GM15510 (cell line): ENCODE measurements around the gene FGF18.

Experiments
- POLR2A ChIP-seq: IDR thresholded peaks from 3 replicates; pipeline ENCODE4 v1.6.1; 2011; ENCODE audit warnings: borderline replicate concordance; ENCODE audit not compliant: insufficient read length; ENCODE audit errors: extremely low read depth

The FGF18 gene

DNA sequence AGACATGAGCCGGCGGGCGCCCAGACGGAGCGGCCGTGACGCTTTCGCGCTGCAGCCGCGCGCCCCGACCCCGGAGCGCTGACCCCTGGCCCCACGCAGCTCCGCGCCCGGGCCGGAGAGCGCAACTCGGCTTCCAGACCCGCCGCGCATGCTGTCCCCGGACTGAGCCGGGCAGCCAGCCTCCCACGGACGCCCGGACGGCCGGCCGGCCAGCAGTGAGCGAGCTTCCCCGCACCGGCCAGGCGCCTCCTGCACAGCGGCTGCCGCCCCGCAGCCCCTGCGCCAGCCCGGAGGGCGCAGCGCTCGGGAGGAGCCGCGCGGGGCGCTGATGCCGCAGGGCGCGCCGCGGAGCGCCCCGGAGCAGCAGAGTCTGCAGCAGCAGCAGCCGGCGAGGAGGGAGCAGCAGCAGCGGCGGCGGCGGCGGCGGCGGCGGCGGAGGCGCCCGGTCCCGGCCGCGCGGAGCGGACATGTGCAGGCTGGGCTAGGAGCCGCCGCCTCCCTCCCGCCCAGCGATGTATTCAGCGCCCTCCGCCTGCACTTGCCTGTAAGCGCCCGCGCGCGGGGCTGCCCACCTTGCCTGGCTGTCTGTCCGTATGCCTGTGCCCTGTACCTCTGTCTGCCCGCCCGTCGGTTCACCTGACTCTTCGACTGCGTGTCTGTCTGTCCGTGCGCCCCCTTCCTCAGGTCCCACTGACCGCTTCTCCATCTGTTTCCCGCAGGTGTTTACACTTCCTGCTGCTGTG, 412 bp downstream of the FGF18 start:
- TF ChIP-seq POLR2A: no peak

DNA sequence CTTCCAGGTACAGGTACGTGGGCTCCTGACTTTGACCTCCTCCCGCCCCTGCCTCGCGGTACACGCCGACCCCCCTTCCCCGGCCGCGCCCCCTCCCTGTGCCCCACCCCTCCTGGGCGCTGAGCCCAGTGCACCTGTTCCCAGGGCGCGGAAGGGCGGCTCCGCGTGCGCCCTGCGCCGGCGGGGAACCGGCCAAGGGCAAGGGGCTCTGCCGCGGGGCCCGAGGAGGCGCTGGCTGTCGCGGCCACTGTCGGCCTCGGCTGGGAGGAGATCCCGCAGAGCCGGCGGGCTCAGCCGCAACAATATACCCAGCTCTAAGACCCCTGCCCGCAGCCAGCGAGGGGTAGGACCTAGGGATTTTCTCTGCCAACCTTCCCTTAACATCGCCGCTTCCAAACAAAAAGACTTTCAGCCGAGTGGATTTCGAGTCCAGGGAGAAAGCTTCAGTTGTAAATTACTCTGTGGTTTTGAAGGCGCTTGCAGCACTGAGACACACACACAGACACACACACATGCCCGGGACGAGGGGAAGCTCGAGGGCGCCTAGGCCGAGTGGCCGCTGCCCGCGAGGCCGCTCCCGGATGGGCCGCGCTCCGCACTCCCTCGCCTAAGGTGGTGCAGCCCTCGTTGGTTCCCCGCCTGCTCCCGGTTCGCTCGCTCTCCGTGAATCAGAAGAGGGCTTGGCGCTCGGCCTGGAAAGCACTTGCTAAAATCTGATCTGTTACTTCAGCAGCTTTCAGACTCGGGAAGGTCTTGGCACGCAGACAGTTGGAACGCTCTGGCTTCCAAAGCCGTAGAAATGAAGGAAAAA, 1.2 kb downstream of the FGF18 start:
- no peak for TF ChIP-seq POLR2A

DNA sequence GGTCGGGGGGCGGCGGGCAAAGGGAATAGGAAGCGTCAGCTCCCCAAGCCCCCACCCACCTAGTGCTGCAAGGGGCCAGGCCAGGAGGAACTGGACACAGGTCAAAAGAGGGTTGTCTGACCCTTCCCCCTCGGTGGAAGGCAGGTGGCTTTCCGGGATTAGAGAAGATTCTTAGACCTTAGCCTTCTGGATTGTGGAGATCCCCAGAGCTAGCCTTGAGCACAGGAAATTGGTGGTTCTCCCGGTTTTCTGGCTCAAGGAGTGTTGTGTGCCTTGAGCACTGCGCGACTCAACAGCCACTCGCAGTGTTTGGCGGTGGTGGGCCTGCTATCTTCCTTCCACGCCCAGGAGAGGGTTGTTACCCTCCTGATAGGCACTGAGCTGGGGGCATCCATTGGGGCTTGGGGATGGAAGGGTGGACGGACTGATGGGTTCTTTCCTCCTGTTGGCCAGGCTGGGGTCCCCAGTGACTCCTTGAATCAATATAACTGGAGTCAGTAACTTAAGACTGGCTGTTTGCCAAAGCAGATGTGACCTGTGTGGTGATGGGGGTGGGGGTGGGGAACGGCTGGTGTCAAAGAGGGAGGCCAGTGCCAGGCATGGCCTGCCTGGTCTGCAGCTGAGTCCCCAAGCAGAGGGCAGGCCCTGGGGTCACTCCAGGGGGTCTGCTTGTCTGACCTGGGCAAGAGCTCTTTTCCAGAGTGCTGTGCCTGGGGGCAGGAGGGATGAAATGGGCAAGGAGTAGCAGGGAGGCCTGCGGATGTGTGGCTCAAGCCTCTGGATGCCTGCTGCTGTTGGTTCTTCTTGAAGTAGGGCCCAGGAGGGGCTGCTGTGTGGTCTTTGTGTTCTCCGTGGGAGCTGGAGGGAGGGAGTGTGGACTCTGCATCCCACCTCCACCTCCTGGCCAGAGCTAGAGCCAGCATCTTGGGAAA, 2.1 kb downstream of the FGF18 start:
- no peak for TF ChIP-seq POLR2A

DNA sequence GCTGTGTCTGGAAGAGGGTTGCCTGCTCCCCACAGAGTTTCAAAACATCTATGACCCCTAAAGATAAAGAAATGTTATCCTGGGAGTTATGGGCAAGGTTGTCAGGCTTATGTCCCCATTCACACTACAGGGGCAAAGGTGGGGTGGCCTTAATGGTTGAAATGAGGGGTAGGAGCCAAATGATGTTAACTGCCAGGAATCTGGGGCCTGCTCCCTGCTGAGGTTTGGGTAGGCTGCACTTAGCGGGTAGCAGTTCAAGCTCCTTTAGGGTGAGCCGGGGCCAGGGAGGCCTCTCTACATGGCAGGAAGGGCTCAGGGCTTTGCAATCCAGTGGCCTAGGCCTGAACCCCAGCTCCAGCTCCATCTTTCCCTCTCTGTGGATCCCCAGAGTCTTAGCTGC, 3.0 kb downstream of the FGF18 start:
- no peak for TF ChIP-seq POLR2A

DNA sequence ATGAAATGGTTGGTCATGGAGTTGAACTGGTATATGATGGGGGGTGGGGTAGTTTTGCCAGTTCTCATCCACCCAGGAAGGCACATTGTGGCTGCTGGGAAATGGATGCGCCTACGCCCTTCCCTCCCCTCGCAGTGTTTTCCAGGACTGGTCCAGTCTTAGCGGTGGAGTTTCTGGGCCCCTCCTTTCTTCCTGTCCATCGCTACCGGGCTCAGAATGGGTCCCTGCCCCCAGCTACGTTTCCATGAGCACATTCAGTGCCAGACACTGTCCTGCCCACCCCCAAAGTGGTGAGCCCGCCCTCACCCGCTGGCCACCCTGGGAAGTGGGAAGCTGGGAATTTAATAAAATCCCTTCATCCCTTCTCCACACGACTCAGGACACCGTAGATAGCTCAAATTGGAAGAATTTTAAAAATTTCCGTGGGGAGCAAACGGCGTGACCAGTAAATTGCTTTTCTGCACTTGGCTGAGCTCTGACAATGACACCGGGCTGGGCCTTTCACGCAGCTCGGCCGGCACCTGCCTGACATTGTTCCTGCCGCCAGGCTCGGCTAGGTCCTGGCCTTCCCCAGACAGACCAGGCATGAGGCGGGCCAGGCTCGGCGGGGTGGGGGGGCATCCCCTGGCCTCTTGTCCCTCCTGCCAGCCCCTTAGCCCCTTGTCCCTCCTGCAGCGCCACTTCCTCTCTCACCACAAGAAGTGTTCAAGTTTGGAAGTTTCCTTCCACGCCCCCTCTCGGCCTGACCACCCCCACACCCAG, 3.6 kb downstream of the FGF18 start:
- no peak for TF ChIP-seq POLR2A

- TF ChIP-seq POLR2A: no peak
These were observed 5.3 kb downstream of the FGF18 start for GRCh38 chr5:171424726-171425125.

GRCh38 chr5:171425596-171426244, 6.3 kb downstream of the FGF18 start:
- TF ChIP-seq POLR2A: no peak

- TF ChIP-seq POLR2A: no peak
These were observed 6.8 kb downstream of the FGF18 start for GRCh38 chr5:171426266-171426665.

DNA sequence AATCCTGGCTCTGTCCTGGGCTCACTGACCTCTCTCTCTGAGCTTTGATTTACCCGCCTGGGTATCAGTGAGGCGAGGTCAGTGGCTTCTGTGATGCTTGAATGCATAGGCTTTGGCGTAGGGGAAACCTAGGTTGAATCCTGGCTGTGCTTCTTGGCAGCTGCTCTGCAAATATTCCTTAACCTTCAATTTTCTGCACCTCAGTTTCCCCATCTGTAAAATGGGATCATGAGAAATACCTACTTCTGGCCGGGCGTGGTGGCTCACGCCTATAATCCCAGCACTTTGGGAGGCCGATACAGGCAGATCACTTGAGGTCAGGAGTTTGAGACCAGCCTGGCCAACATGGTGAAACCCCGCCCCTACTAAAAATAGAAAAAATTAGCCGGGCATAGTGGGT, 7.2 kb downstream of the FGF18 start:
- no peak for TF ChIP-seq POLR2A

DNA sequence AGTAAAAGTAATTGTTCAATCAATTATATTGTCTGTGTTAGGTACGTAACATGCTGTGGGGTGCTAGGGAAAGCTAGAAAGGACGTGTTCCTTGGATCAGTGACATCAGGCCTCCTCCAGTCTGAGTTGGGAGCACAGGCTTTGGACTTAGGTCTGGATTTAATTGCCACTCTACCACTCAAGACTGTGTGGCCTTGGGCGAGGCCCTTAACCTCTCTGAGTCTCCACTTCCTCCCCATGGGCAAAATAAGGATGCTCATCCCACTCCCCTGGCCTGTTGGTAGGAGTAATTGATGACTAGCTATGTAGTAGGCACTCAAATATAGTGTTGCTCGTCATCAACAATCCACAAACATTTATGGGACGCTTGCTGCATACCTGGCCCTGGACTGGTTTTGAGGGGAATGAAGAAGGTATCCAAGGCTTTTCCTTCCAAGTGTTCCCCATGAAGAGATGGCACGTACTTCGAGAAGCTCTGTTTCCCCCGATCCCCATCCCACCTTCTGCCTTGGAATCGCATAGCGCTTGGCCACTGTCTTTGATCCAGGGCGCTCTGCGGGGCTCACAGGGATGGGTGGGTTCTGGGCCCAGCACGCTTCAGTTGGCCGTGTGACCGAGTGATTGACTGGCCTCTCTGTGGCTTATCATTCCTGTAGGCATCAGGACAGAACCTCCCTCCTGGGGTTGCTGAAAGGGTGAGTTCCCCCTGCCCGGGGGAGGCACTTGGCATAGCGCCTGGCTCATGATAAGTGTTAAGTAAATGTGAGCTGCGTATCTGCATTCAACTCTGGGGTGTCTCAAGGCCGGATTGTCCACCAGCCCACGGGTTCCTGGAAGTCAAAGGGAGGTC, 8.1 kb downstream of the FGF18 start:
- no peak for TF ChIP-seq POLR2A

- no peak for TF ChIP-seq POLR2A
These were observed 8.8 kb downstream of the FGF18 start for GRCh38 chr5:171428168-171428696.

GRCh38 chr5:171428809-171429542, 9.5 kb downstream of the FGF18 start:
- no peak for TF ChIP-seq POLR2A
